B cell (primary cell): ENCODE data around the gene PTH1R.

Experiments
- EZH2 ChIP-seq: IDR thresholded peaks from 2 replicates; pipeline ENCODE4 v1.6.1; 2012; ENCODE audit warnings: borderline replicate concordance, low read depth, mild to moderate bottlenecking, moderate library complexity, low read length; ENCODE audit not compliant: insufficient read depth, poor library complexity, severe bottlenecking
- TF ChIP-seq, protein P1 (sequence below): fragments of 200-600 bp; IDR thresholded peaks from one replicate; pipeline ENCODE4 v1.8.0; 2022; ENCODE audit warnings: antibody characterized with exemption, mild to moderate bottlenecking

- TF ChIP-seq, protein P1, sequence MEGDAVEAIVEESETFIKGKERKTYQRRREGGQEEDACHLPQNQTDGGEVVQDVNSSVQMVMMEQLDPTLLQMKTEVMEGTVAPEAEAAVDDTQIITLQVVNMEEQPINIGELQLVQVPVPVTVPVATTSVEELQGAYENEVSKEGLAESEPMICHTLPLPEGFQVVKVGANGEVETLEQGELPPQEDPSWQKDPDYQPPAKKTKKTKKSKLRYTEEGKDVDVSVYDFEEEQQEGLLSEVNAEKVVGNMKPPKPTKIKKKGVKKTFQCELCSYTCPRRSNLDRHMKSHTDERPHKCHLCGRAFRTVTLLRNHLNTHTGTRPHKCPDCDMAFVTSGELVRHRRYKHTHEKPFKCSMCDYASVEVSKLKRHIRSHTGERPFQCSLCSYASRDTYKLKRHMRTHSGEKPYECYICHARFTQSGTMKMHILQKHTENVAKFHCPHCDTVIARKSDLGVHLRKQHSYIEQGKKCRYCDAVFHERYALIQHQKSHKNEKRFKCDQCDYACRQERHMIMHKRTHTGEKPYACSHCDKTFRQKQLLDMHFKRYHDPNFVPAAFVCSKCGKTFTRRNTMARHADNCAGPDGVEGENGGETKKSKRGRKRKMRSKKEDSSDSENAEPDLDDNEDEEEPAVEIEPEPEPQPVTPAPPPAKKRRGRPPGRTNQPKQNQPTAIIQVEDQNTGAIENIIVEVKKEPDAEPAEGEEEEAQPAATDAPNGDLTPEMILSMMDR, result no peak
- no peak for TF ChIP-seq EZH2
These were observed 24.7 kb downstream of the PTH1R start for GRCh38 chr3:46902188-46902631.
